ENCODE data around the gene TMEM185B. TPM values are rescaled to one million over a fixed set of nuclear protein-coding genes. Genes with fewer than 3 reads are reported as not detected.

Gene TMEM185B
- total and polyA plus RNA-seq, 4 donors: 4.9 to 20.8 (median 12.8) TPM

DNA sequence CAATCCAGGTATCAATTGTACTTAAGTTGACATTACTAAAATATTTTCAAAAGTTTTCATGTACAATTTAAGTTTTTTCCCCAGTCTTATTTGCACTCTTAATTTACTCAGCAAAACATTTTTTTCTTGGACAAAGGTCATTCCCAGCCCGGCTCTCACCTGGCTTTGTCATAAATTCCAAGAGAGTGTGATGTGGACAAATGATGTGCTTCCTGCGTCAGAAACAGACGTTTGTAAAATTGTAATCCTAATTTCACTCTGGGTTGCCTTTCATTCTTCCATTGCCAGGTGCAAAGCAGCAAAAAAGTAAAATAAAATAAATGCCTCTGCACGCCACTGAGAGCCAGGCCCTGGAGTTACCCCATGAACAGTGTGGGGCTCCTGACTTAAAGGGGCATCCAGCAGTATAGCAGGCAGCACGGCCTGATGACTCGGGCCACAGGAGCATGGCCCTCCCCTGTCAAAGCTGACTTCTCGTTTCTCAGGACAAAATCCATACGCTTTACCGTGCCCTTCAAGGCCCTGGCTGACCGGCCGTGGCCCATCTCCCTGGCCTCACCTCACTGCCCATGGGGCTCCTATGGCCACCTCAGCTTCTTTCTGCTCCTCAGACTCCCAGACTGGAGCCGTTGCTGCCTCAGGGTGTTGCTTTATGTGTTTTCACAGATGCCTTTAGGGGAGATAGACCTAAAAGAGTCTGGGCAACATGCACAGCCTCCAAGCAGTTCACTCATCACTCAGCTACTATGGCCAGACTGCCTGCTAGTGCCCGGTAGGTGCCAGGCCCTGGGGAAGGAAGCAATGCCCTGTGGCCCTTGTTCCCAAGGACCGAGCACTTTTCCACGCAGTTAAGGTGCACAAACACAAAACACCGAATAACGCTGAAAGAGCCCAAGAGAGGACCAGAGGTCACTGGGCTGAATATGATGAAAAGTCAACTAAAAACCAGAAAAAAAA, 7.6 kb upstream of the TMEM185B start:
- Histone ChIP-seq H3K36me3 (ENCODE audit: control insufficient read depth in 1 of 2, insufficient read depth in 2 of 2, low read length in 1 of 2) (no peaks in the 10 kb centered on the region), H3K9me3 (ENCODE audit: control insufficient read depth, low read length) (no peaks in the 10 kb centered on the region), H3K27me3 (ENCODE audit: control insufficient read depth in 1 of 2, insufficient read depth in 2 of 2, low read length in 1 of 2) (no peaks in the 10 kb centered on the region), H3K27ac (ENCODE audit: low read depth in 1 of 2, low read length in 2 of 2) (no peak overlapping the region), H3K4me1 (ENCODE audit: control insufficient read depth in 1 of 2, insufficient read depth in 2 of 2, low read length in 2 of 2) (no peaks in the 10 kb centered on the region), H3K4me3 (ENCODE audit: low read length in 2 of 2) (no peak overlapping the region)
- intact Hi-C loops (cut with DNase I): no loop called here
- DNase-seq (peak; percentile 2 to 34), ATAC-seq (ENCODE audit: low FRiP score) (no peak)
- WGBS, 2 donors: 91 to 92% methylated on average over 17 of the region's 17 CpGs

GRCh38 chr2:120229341-120229740, 6.1 kb upstream of the TMEM185B start:
- WGBS, 2 donors: 80 to 81% methylated on average over 10 of the region's 10 CpGs
- Histone ChIP-seq H3K4me1 (ENCODE audit: control insufficient read depth in 1 of 2, insufficient read depth in 2 of 2, low read length in 2 of 2) (no peaks in the 10 kb centered on the region), H3K27me3 (ENCODE audit: control insufficient read depth in 1 of 2, insufficient read depth in 2 of 2, low read length in 1 of 2) (no peaks in the 10 kb centered on the region), H3K36me3 (ENCODE audit: control insufficient read depth in 1 of 2, insufficient read depth in 2 of 2, low read length in 1 of 2) (no peaks in the 10 kb centered on the region), H3K27ac (ENCODE audit: low read depth in 1 of 2, low read length in 2 of 2) (no peak overlapping the region), H3K9me3 (ENCODE audit: control insufficient read depth, low read length) (no peaks in the 10 kb centered on the region), H3K4me3 (ENCODE audit: low read length in 2 of 2) (no peak overlapping the region)
- DNase-seq (peak; percentile 9 to 50), ATAC-seq (ENCODE audit: low FRiP score) (no peak)
- intact Hi-C loops (cut with DNase I): no loop called here

- intact Hi-C loops (cut with DNase I): no loop called here
- Histone ChIP-seq H3K36me3 (ENCODE audit: control insufficient read depth in 1 of 2, insufficient read depth in 2 of 2, low read length in 1 of 2) (no peaks in the 10 kb centered on the region), H3K4me1 (ENCODE audit: control insufficient read depth in 1 of 2, insufficient read depth in 2 of 2, low read length in 2 of 2) (no peaks in the 10 kb centered on the region), H3K9me3 (ENCODE audit: control insufficient read depth, low read length) (no peaks in the 10 kb centered on the region), H3K27ac (ENCODE audit: low read depth in 1 of 2, low read length in 2 of 2) (no peak overlapping the region), H3K27me3 (ENCODE audit: control insufficient read depth in 1 of 2, insufficient read depth in 2 of 2, low read length in 1 of 2) (no peaks in the 10 kb centered on the region), H3K4me3 (ENCODE audit: low read length in 2 of 2) (no peak overlapping the region)
- no peak for ATAC-seq (ENCODE audit: low FRiP score)
- peak; percentile 16 to 32 for DNase-seq
- 44 to 48% methylated on average over 5 of the region's 5 CpGs for WGBS, 2 donors
Observed at GRCh38 chr2:120228503-120228902, 5.3 kb upstream of the TMEM185B start.

DNA sequence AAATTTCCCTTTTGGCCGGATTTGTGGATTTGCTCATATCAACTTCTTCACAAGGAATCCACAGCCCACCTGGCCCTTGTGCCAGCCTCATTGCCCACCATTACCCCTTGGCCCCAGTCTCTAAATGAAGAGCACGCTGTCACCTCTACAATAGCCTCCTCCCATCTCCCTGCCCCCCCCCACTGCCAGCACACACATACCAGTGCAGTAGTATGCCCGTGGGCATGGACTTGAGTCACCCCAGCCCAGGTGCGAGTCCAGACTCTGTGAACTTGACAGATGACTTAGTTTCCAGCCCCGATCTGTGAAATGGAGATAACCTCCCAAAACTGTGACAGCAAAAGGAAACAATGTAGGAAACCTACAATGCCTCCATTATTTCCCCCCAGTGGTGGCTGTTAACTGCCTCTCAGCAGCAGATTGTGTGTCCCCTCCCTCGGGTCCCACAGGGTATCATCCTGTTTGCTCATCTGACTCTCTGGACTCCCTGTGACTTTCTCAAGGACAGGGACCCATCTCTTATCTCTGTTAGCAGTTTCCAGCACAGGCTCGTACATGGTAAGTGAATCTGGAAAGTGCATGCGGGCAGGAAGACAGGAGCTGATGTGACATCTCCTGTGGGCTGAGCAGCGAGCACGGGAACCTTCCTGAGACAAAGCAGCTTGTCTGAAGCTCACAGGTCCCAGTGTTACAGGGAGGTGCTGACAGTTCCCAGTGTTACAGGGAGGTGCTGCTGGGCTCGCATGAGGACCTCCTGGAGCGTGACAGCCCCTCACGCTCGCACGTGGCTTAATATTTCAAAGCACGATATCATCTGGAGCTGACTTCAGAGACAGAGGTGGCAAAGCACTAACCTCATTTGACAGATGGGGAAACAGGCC, 4.2 kb upstream of the TMEM185B start:
- 90% methylated on average over 16 of the region's 16 CpGs for WGBS, 2 donors
- Histone ChIP-seq H3K4me3 (ENCODE audit: low read length in 2 of 2) (no peak overlapping the region), H3K4me1 (ENCODE audit: control insufficient read depth in 1 of 2, insufficient read depth in 2 of 2, low read length in 2 of 2) (no peaks in the 10 kb centered on the region), H3K9me3 (ENCODE audit: control insufficient read depth, low read length) (no peaks in the 10 kb centered on the region), H3K27ac (ENCODE audit: low read depth in 1 of 2, low read length in 2 of 2) (no peak overlapping the region), H3K27me3 (ENCODE audit: control insufficient read depth in 1 of 2, insufficient read depth in 2 of 2, low read length in 1 of 2) (no peaks in the 10 kb centered on the region), H3K36me3 (ENCODE audit: control insufficient read depth in 1 of 2, insufficient read depth in 2 of 2, low read length in 1 of 2) (no peaks in the 10 kb centered on the region)
- intact Hi-C loops (cut with DNase I): no loop called here
- ATAC-seq (ENCODE audit: low FRiP score) (no peak), DNase-seq (peak in 1 of 2 donors; percentile 43)

DNA sequence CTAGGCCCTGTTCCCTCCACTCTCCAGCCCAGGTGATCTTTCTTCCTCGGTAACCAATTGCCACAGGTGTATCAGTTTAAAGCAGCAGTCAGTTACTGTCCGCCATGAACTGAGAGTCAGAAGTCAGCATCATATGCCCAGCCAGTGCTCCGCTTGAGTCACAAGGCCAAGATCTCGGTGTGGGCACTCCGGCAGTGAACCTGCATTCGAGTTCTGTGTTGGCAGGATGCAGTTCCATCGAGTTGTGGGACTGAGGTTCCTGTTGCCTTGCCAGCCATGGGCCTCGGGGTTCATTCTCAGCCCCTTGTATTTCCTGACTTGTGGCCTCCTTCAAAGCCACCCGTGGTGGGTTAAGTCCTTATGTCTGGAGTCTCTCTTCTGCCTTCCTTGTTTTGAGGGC, 3.1 kb upstream of the TMEM185B start:
- H3K9me3 ChIP-seq (ENCODE audit: control insufficient read depth, low read length): no peaks in the 10 kb centered on the region
- 94 to 95% methylated on average over 9 of the region's 9 CpGs for WGBS, 2 donors
- ATAC-seq (ENCODE audit: low FRiP score) (no peak), DNase-seq (peak in 1 of 2 donors; percentile 40)
- no peak overlapping the region for H3K27ac ChIP-seq (ENCODE audit: low read depth in 1 of 2, low read length in 2 of 2)
- no peaks in the 10 kb centered on the region for H3K4me1 ChIP-seq (ENCODE audit: control insufficient read depth in 1 of 2, insufficient read depth in 2 of 2, low read length in 2 of 2)
- no peaks in the 10 kb centered on the region for H3K27me3 ChIP-seq (ENCODE audit: control insufficient read depth in 1 of 2, insufficient read depth in 2 of 2, low read length in 1 of 2)
- H3K4me3 ChIP-seq (ENCODE audit: low read length in 2 of 2): no peak overlapping the region
- intact Hi-C loops (cut with DNase I): no loop called here
- H3K36me3 ChIP-seq (ENCODE audit: control insufficient read depth in 1 of 2, insufficient read depth in 2 of 2, low read length in 1 of 2): no peaks in the 10 kb centered on the region

DNA sequence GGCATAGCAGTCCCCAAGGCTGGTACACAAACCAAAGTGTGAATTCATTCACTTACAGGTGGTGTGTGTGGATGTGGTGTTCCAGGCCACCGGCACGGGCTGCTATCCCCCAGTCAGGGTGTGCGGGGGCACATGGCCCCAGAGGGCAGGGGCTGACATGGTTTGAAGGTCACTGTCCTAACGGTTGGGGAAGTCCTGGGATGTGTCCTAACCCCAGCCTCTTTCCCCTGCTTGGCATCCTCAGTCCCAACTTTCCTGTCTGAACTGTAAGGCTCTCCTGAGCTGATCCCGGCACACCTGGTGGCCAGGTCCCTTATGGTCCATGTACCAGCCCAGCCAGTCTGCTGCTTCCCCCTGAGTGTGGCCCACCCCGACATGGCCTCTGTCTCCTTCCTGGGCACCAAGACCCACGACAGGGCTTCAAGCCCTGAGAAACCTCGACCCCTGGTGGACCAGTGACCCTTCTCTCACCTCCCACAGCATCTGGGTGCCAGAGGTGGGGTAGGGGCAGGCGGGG, 2.4 kb upstream of the TMEM185B start:
- H3K9me3 ChIP-seq (ENCODE audit: control insufficient read depth, low read length): no peaks in the 10 kb centered on the region
- no peak for ATAC-seq (ENCODE audit: low FRiP score)
- H3K27ac ChIP-seq (ENCODE audit: low read depth in 1 of 2, low read length in 2 of 2): no peak overlapping the region
- H3K27me3 ChIP-seq (ENCODE audit: control insufficient read depth in 1 of 2, insufficient read depth in 2 of 2, low read length in 1 of 2): no peaks in the 10 kb centered on the region
- H3K4me1 ChIP-seq (ENCODE audit: control insufficient read depth in 1 of 2, insufficient read depth in 2 of 2, low read length in 2 of 2): no peaks in the 10 kb centered on the region
- 93 to 95% methylated on average over 9 of the region's 9 CpGs for WGBS, 2 donors
- intact Hi-C loops (cut with DNase I): no loop called here
- no peak overlapping the region for H3K4me3 ChIP-seq (ENCODE audit: low read length in 2 of 2)
- H3K36me3 ChIP-seq (ENCODE audit: control insufficient read depth in 1 of 2, insufficient read depth in 2 of 2, low read length in 1 of 2): no peaks in the 10 kb centered on the region
- peak in 1 of 2 donors; percentile 62 for DNase-seq

DNA sequence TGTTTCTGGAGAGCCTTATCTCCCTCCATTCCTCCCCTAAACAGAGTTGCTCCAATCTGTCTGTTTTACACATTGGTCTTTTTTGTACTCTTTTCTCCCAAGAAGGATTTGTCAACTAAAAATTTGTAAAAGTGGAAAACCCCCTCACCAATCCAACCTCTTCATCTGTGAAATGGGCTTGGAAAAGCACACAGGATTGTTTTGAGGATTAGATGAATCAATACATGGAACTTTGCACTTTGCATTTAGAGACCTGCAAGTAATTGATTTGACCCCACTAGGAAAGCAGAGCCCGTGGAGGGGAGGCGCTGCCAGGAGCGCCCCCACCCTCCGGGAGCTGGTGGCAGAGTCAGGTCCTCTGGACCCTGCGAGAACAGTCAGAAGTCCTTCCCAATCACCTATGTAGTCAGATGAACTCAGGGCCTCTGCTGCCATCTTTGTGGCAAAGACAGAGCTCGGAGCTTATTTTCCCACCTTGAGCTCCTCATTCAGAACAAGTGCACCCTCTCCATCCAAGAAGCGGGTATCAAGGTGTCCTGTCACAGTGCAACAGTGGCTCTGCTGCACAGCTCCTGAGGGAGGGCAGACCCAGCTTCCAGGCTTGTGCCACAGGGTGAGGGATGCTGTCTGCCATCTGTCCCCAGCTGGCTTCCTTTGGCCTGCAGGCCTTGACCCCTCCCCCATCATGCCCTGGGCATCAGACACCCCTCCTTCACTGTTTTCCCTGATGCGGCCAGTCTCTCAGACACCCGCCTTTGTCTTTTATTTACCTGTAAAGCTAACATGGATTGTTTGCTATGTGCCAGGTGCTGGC, 1.7 kb upstream of the TMEM185B start:
- Histone ChIP-seq H3K27me3 (ENCODE audit: control insufficient read depth in 1 of 2, insufficient read depth in 2 of 2, low read length in 1 of 2) (no peaks in the 10 kb centered on the region), H3K4me3 (ENCODE audit: low read length in 2 of 2) (no peak overlapping the region), H3K4me1 (ENCODE audit: control insufficient read depth in 1 of 2, insufficient read depth in 2 of 2, low read length in 2 of 2) (no peaks in the 10 kb centered on the region), H3K27ac (ENCODE audit: low read depth in 1 of 2, low read length in 2 of 2) (no peak overlapping the region), H3K9me3 (ENCODE audit: control insufficient read depth, low read length) (no peaks in the 10 kb centered on the region), H3K36me3 (ENCODE audit: control insufficient read depth in 1 of 2, insufficient read depth in 2 of 2, low read length in 1 of 2) (no peaks in the 10 kb centered on the region)
- intact Hi-C loops (cut with DNase I): loop anchor here in 1 of 2 donors (5.0 kb wide), 1 partner anchor 87 kb away; no protein-coding TSS in a partner anchor
- no peak for ATAC-seq (ENCODE audit: low FRiP score)
- 94 to 95% methylated on average over 9 of the region's 9 CpGs for WGBS, 2 donors
- peak in 1 of 2 donors; percentile 11 for DNase-seq

- Histone ChIP-seq H3K4me1 (ENCODE audit: control insufficient read depth in 1 of 2, insufficient read depth in 2 of 2, low read length in 2 of 2) (no peaks in the 10 kb centered on the region), H3K27me3 (ENCODE audit: control insufficient read depth in 1 of 2, insufficient read depth in 2 of 2, low read length in 1 of 2) (no peaks in the 10 kb centered on the region), H3K27ac (ENCODE audit: low read depth in 1 of 2, low read length in 2 of 2) (no peak overlapping the region), H3K9me3 (ENCODE audit: control insufficient read depth, low read length) (no peaks in the 10 kb centered on the region), H3K4me3 (ENCODE audit: low read length in 2 of 2) (no peak overlapping the region), H3K36me3 (ENCODE audit: control insufficient read depth in 1 of 2, insufficient read depth in 2 of 2, low read length in 1 of 2) (no peaks in the 10 kb centered on the region)
- no peak for ATAC-seq (ENCODE audit: low FRiP score)
- intact Hi-C loops (cut with DNase I): loop anchor here in 1 of 2 donors (5.0 kb wide), 1 partner anchor 88 kb away; no protein-coding TSS in a partner anchor
- WGBS, 2 donors: 91 to 97% methylated on average over 13 of the region's 13 CpGs
- DNase-seq: peak in 1 of 2 donors; percentile 62
Observed at GRCh38 chr2:120224256-120224655, 1.1 kb upstream of the TMEM185B start.

Data from aorta (tissue), 5 donors.